T-helper 9 cell (primary cell): ENCODE data around the gene LRRC3.

Source experiments
- DNase-seq: peaks from one replicate; pipeline ENCODE4 v3.0.0-alpha.2; 2020

LRRC3 gene

GRCh38 chr21:44440241-44441040 is 14.9 kb upstream of the LRRC3 start:
- DNase-seq, result no peak

GRCh38 chr21:44441041-44441400 is 14.3 kb upstream of the LRRC3 start:
- DNase-seq, result no peak

GRCh38 chr21:44441581-44442265 is 13.6 kb upstream of the LRRC3 start:
- DNase-seq, result no peak

GRCh38 chr21:44442266-44443125 is 12.8 kb upstream of the LRRC3 start:
- DNase-seq, result no peak

- no peak for DNase-seq
Measured at GRCh38 chr21:44443291-44443890, 11.9 kb upstream of the LRRC3 start.

GRCh38 chr21:44443891-44444285 is 11.4 kb upstream of the LRRC3 start:
- no peak for DNase-seq

GRCh38 chr21:44444286-44444931 is 10.9 kb upstream of the LRRC3 start:
- DNase-seq, result no peak

GRCh38 chr21:44445145-44445812 is 10.0 kb upstream of the LRRC3 start:
- no peak for DNase-seq

GRCh38 chr21:44448651-44449131 is 6.6 kb upstream of the LRRC3 start:
- no peak for DNase-seq

GRCh38 chr21:44449473-44450363 is 5.6 kb upstream of the LRRC3 start:
- DNase-seq, result no peak

- DNase-seq, result no peak
Measured at GRCh38 chr21:44450402-44450801, 4.9 kb upstream of the LRRC3 start.

- no peak for DNase-seq
Measured at GRCh38 chr21:44450999-44451398, 4.3 kb upstream of the LRRC3 start.

GRCh38 chr21:44453120-44453519 is 2.2 kb upstream of the LRRC3 start:
- no peak for DNase-seq

GRCh38 chr21:44454058-44454457 is 1.3 kb upstream of the LRRC3 start:
- DNase-seq, result no peak

GRCh38 chr21:44455524-44456213 is 359 bp downstream of the LRRC3 start:
- peak; percentile 8 for DNase-seq

GRCh38 chr21:44456214-44456914 is 1.1 kb downstream of the LRRC3 start:
- no peak for DNase-seq

GRCh38 chr21:44456915-44457736 is 1.8 kb downstream of the LRRC3 start:
- no peak for DNase-seq

- DNase-seq, result no peak
Measured at GRCh38 chr21:44458971-44459711, 3.8 kb downstream of the LRRC3 start.
